Measurements from ENCODE around the gene FSTL5. TPM values are rescaled to one million over a fixed set of nuclear protein-coding genes. Genes with fewer than 3 reads are reported as not detected.

FSTL5 gene
- total and polyA plus RNA-seq, 2 donors (not counting 3 experiments of a cell fraction or from before 2014, with no cell fraction given), result 1.3 to 1.9 TPM

GRCh38 chr4:162038112-162038511 is 125.7 kb downstream of the FSTL5 start:
- H3K27me3 ChIP-seq (ENCODE audit: control insufficient read depth in 2 of 2, insufficient read depth in 2 of 2, low read length in 2 of 2), result no peaks in the 10 kb centered on the region
- intact Hi-C loops (cut with micrococcal nuclease), result no loop called here
- TF ChIP-seq MYC (IDR thresholded peaks at IDR 0.05; ENCODE audit: low read depth, low read length), result no peak
- no peak overlapping the region for H2AFZ ChIP-seq (ENCODE audit: low read depth, low read length)
- H3K27ac ChIP-seq (ENCODE audit: insufficient read depth, low read depth, low read length), result no peak overlapping the region
- H3K36me3 ChIP-seq (ENCODE audit: control insufficient read depth in 2 of 2, extremely low read depth in 1 of 2, insufficient read depth in 2 of 2, low read length in 2 of 2), result no peaks in the 10 kb centered on the region
- no peaks in the 10 kb centered on the region for H4K20me1 ChIP-seq (replicated peaks; ENCODE audit: control insufficient read depth, extremely low read depth, insufficient read depth, low read length)
- no peak for DNase-seq (ENCODE audit: low read depth, low spot score)
- no peaks in the 10 kb centered on the region for H3K9me3 ChIP-seq (replicated peaks; ENCODE audit: control insufficient read depth, insufficient read depth, low read length)
- H3K9me1 ChIP-seq (replicated peaks; ENCODE audit: control insufficient read depth, extremely low read depth, insufficient read depth, low read length), result no peaks in the 10 kb centered on the region
- H3K4me2 ChIP-seq (ENCODE audit: insufficient read depth, low read length), result no peak overlapping the region
- ChIA-PET POLR2A (no interaction called here), CTCF (no interaction called here)
- H3K79me2 ChIP-seq (ENCODE audit: control insufficient read depth, insufficient read depth, low read length), result no peaks in the 10 kb centered on the region
- dilution Hi-C loops (cut with MboI; ENCODE audit: extremely low pct_ligation_motif_present, low sequenced_read_pairs), result no loop called here
- no TSS peak for BruUV-seq (replicated peaks)
- H3K4me1 ChIP-seq (ENCODE audit: control insufficient read depth, extremely low read depth, insufficient read depth, low read length), result no peaks in the 10 kb centered on the region
- no peak overlapping the region for H3K9ac ChIP-seq (replicated peaks; ENCODE audit: extremely low read depth, insufficient read depth, low read length)
- H3K4me3 ChIP-seq (replicated peaks in 1 of 3; ENCODE audit: insufficient read depth in 1 of 3, low read depth in 1 of 3, low read length in 3 of 3), result no peak overlapping the region
- no peak for FAIRE-seq

DNA sequence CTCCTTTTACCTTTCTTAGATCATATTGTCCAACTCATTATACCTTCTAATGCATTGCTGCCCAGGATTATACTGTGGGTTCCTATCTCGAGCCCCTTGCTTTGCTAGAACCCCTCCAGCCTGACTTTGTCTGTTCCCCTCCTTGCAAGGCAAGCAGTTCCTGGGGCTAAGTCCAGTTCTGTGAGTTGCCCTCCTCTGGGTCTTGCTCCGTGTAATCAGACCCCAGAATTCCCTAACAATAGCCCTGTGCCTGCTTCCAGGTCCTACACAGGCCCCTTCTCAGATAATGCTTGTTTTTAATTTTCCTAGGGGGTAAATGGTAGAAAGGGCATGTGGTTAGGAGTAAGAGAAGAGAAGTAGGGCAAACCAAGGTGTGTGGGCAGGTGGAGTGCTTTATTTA is 145.9 kb downstream of the FSTL5 start:
- Histone ChIP-seq H3K9ac (replicated peaks; ENCODE audit: extremely low read depth, insufficient read depth, low read length) (no peak overlapping the region), H3K27me3 (ENCODE audit: control insufficient read depth in 2 of 2, insufficient read depth in 2 of 2, low read length in 2 of 2) (no peaks in the 10 kb centered on the region), H2AFZ (ENCODE audit: low read depth, low read length) (no peak overlapping the region), H3K36me3 (ENCODE audit: control insufficient read depth in 2 of 2, extremely low read depth in 1 of 2, insufficient read depth in 2 of 2, low read length in 2 of 2) (no peaks in the 10 kb centered on the region), H4K20me1 (replicated peaks; ENCODE audit: control insufficient read depth, extremely low read depth, insufficient read depth, low read length) (no peaks in the 10 kb centered on the region), H3K4me2 (ENCODE audit: insufficient read depth, low read length) (no peak overlapping the region), H3K9me1 (replicated peaks; ENCODE audit: control insufficient read depth, extremely low read depth, insufficient read depth, low read length) (no peaks in the 10 kb centered on the region), H3K79me2 (ENCODE audit: control insufficient read depth, insufficient read depth, low read length) (no peaks in the 10 kb centered on the region), H3K9me3 (replicated peaks; ENCODE audit: control insufficient read depth, insufficient read depth, low read length) (no peaks in the 10 kb centered on the region), H3K4me3 (replicated peaks in 1 of 3; ENCODE audit: insufficient read depth in 1 of 3, low read depth in 1 of 3, low read length in 3 of 3) (no peak overlapping the region), H3K4me1 (ENCODE audit: control insufficient read depth, extremely low read depth, insufficient read depth, low read length) (no peaks in the 10 kb centered on the region), H3K27ac (ENCODE audit: insufficient read depth, low read depth, low read length) (no peak overlapping the region)
- ChIA-PET CTCF (no interaction called here), POLR2A (no interaction called here)
- no peak for TF ChIP-seq POLR2AphosphoS5 (IDR thresholded peaks at IDR 0.05; ENCODE audit: insufficient read depth, low read depth, low read length)
- TF ChIP-seq MYC (IDR thresholded peaks at IDR 0.05; ENCODE audit: low read depth, low read length), result no peak
- no peak for TF ChIP-seq JUN (IDR thresholded peaks at IDR 0.05; ENCODE audit: borderline replicate concordance, insufficient read depth, insufficient read length, low read depth)
- no peak for TF ChIP-seq GATA2 (IDR thresholded peaks at IDR 0.05; ENCODE audit: insufficient read depth, insufficient read length, low read depth, low read length)
- no peak for TF ChIP-seq EZH2 (IDR thresholded peaks at IDR 0.05; ENCODE audit: borderline replicate concordance, low read depth, low read length, severe bottlenecking)
- TF ChIP-seq MAX (IDR thresholded peaks at IDR 0.05; ENCODE audit: insufficient read depth, insufficient read length), result no peak
- TF ChIP-seq FOS (IDR thresholded peaks at IDR 0.05; ENCODE audit: borderline replicate concordance, insufficient read depth, low read length), result no peak
- TF ChIP-seq, protein P1, sequence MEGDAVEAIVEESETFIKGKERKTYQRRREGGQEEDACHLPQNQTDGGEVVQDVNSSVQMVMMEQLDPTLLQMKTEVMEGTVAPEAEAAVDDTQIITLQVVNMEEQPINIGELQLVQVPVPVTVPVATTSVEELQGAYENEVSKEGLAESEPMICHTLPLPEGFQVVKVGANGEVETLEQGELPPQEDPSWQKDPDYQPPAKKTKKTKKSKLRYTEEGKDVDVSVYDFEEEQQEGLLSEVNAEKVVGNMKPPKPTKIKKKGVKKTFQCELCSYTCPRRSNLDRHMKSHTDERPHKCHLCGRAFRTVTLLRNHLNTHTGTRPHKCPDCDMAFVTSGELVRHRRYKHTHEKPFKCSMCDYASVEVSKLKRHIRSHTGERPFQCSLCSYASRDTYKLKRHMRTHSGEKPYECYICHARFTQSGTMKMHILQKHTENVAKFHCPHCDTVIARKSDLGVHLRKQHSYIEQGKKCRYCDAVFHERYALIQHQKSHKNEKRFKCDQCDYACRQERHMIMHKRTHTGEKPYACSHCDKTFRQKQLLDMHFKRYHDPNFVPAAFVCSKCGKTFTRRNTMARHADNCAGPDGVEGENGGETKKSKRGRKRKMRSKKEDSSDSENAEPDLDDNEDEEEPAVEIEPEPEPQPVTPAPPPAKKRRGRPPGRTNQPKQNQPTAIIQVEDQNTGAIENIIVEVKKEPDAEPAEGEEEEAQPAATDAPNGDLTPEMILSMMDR (IDR thresholded peaks at IDR 0.05; ENCODE audit: extremely low read depth in 1 of 2, insufficient read depth in 1 of 2, low read depth in 1 of 2, low read length in 2 of 2), result no peak
- TF ChIP-seq POLR2A (IDR thresholded peaks at IDR 0.05; ENCODE audit: low read depth, low read length), result no peak
- dilution Hi-C loops (cut with MboI; ENCODE audit: extremely low pct_ligation_motif_present, low sequenced_read_pairs), result no loop called here
- intact Hi-C loops (cut with micrococcal nuclease), result no loop called here
- DNase-seq (ENCODE audit: low read depth, low spot score) (no peak), FAIRE-seq (no peak)
- no TSS peak for BruUV-seq (replicated peaks)

Data from endothelial cell of umbilical vein (primary cell).